Measurements from ENCODE around the gene CAPN7.
"Not testable (repeated sequence)": the region's sequence is repeated elsewhere in the genome, so short reads cannot be mapped to it uniquely, and the experiment has no call there.

The CAPN7 gene

GRCh38 chr3:15181511-15181910 is 24.5 kb upstream of the CAPN7 start:
- no peak overlapping the region for H3K27ac Mint-ChIP-seq
- no peak overlapping the region for H3K4me3 Mint-ChIP-seq
- H3K27me3 Mint-ChIP-seq, result peaks cover 18 to 31% of the 10 kb centered on the region in 2 donors
- no peaks in the 10 kb centered on the region for H3K9me3 Mint-ChIP-seq
- H3K4me1 Mint-ChIP-seq, result no peaks in the 10 kb centered on the region
- DNase-seq, result no peak
- H3K36me3 Mint-ChIP-seq, result no peaks in the 10 kb centered on the region
- no peak for ATAC-seq (replicated peaks)

DNA sequence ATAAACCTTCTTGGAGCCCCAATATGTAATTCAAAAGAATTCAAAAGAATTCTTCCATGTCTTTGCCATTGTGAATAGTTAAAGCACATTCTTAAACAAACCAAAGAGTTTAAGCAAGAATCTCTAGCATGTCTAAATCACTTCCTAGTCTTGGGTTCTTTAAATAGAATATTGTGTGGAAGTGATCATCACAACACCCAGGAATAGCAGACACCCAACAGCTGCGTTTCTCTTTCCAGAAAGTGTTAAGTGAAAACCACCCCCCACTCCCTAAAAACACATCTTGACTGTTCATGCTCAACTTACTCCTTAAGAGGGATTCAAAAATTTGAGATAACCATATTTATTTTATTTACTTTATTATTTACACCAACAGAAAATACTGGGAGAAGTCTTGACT is 24.1 kb upstream of the CAPN7 start:
- no peaks in the 10 kb centered on the region for H3K4me1 Mint-ChIP-seq

DNA sequence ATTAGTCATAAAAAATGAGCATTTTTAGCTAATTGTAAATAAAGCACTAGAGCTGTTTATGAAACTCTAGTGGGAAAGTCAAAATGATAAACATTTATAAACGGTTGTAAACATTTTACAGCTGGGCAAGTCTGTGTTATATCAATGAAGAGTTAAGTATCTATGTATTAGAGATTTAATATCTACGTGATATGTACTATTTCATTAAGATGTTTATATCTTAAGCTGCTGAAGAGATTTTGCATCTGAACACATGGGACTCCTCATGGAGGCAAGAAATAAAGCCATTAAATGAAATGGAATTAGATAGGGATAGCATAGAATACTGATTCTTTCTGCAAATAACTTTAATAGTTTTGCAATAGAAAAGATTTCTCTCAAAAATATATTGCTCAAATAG is 23.0 kb upstream of the CAPN7 start:
- no peaks in the 10 kb centered on the region for H3K4me1 Mint-ChIP-seq
- H3K27me3 Mint-ChIP-seq, result peaks cover 12 to 31% of the 10 kb centered on the region in 2 donors
- H3K36me3 Mint-ChIP-seq, result no peaks in the 10 kb centered on the region
- ATAC-seq (replicated peaks) (no peak), DNase-seq (no peak)
- H3K27ac Mint-ChIP-seq, result no peak overlapping the region
- H3K4me3 Mint-ChIP-seq, result no peak overlapping the region
- H3K9me3 Mint-ChIP-seq, result no peaks in the 10 kb centered on the region

More for the DNA sequence above, 24.1 kb upstream of the CAPN7 start:
- ATAC-seq (replicated peaks) (no peak), DNase-seq (no peak)
- Mint-ChIP-seq H3K27me3 (peaks cover 16 to 33% of the 10 kb centered on the region in 2 donors), H3K4me3 (no peak overlapping the region), H3K9me3 (no peaks in the 10 kb centered on the region), H3K27ac (no peak overlapping the region), H3K36me3 (no peaks in the 10 kb centered on the region)

GRCh38 chr3:15185404-15185803 is 20.6 kb upstream of the CAPN7 start:
- Mint-ChIP-seq H3K4me1 (no peaks in the 10 kb centered on the region), H3K27ac (peak overlapping the region; percentile 65), H3K9me3 (no peaks in the 10 kb centered on the region), H3K4me3 (no peak overlapping the region), H3K36me3 (no peaks in the 10 kb centered on the region), H3K27me3 (peaks cover 5 to 18% of the 10 kb centered on the region in 2 donors)
- no peak for ATAC-seq (replicated peaks)
- DNase-seq, result no peak

- Mint-ChIP-seq H3K36me3 (no peaks in the 10 kb centered on the region), H3K4me3 (no peak overlapping the region), H3K4me1 (no peaks in the 10 kb centered on the region), H3K27me3 (peaks cover 5 to 13% of the 10 kb centered on the region in 2 donors), H3K9me3 (no peaks in the 10 kb centered on the region), H3K27ac (peak overlapping the region; percentile 62)
- DNase-seq (no peak), ATAC-seq (replicated peaks) (no peak)
Observed at GRCh38 chr3:15186101-15186476, 20.0 kb upstream of the CAPN7 start.

DNA sequence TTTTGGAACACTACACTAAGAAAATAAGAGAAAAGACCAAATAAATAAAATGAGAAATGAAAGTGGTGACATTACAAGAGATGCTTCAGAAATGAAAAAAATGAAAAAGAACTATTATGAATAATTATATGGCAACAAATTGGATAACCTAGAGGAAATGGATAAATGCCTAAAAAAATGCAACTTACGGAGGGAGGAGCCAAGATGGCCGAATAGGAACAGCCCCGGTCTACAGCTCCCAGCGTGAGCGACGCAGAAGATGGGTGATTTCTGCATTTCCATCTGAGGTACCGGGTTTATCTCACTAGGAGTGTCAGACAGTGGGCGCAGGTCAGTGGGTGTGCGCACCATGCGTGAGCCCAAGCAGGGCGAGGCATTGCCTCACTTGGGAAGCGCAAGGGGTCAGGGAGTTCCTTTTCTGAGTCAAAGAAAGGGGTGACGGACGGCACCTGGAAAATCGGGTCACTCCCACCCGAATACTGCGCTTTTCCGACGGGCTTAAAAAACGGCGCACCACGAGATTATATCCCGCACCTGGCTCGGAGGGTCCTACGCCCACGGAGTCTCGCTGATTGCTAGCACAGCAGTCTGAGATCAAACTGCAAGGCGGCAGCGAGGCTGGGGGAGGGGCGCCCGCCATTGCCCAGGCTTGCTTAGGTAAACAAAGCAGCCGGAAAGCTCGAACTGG is 19.4 kb upstream of the CAPN7 start:
- H3K4me1 Mint-ChIP-seq; DNase-seq; H3K4me3 Mint-ChIP-seq; ATAC-seq (replicated peaks); H3K27me3 Mint-ChIP-seq; H3K36me3 Mint-ChIP-seq; H3K9me3 Mint-ChIP-seq: not testable (repeated sequence)
- H3K27ac Mint-ChIP-seq, result peak overlapping the region; percentile 62

- no peak for ATAC-seq (replicated peaks)
- no peak overlapping the region for H3K4me3 Mint-ChIP-seq
- H3K36me3 Mint-ChIP-seq, result no peaks in the 10 kb centered on the region
- H3K4me1 Mint-ChIP-seq, result peaks cover 0 to under 1% of the 10 kb centered on the region in 2 donors
- peaks cover 6 to 22% of the 10 kb centered on the region in 2 donors for H3K27me3 Mint-ChIP-seq
- no peak for DNase-seq
- H3K27ac Mint-ChIP-seq, result no peak overlapping the region
- peaks cover 0 to 1% of the 10 kb centered on the region in 2 donors for H3K9me3 Mint-ChIP-seq
Observed at GRCh38 chr3:15197340-15198029, 8.6 kb upstream of the CAPN7 start.

DNA sequence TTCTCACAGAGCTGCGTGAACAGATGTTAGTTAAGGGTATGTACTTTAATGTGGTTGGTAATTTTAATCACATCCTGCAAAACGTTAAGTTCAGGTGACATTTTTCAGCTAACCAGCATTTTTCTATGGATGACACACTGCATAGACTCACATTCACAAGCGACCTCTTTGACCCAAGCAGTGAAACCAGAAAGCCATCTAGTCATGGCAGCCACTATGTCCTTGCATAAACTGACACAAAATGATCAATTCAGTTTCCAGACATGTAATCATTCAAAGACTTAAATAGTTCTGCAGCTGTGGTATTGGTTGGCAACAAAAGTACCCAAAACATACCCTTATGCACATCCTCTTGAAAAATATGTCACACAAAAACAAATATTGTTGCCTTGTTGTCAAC is 7.4 kb upstream of the CAPN7 start:
- peaks cover 4 to 10% of the 10 kb centered on the region in 2 donors for H3K27me3 Mint-ChIP-seq
- H3K4me1 Mint-ChIP-seq, result peaks cover 4 to 12% of the 10 kb centered on the region in 2 donors
- H3K36me3 Mint-ChIP-seq, result no peaks in the 10 kb centered on the region

DNA sequence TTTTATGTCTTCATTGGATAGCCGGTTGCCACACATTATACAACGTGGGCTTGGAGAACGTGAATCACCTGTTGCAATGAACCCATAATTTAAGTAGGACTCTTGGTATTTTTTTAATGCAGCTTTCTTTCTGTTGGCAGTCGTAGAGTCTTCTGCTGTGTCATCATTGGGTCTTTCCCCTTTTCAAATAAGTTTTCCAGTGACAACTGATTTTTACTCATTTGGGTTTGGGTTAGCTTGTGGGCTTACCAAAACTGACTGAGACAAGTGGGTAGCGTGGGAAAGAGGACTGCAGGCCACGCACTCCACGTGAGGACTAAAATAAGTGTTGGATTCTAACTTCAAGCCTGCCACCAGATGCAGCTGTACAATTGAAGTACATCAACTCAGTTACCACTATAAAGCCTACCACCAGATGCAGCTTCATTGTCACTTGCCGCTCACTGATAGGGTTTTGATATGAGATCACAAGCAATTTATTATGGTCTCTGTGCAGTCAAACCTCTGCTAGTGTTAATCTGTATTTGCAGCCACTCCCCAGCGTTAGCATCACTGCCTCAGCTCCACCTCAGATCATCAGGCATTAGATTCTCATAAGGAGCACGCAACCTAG is 6.4 kb upstream of the CAPN7 start:
- H3K4me3 Mint-ChIP-seq, result no peak overlapping the region
- H3K27me3 Mint-ChIP-seq, result peaks cover 0 to under 1% of the 10 kb centered on the region in 2 donors
- ATAC-seq (replicated peaks) (no peak), DNase-seq (no peak)
- no peaks in the 10 kb centered on the region for H3K9me3 Mint-ChIP-seq
- H3K36me3 Mint-ChIP-seq, result no peaks in the 10 kb centered on the region
- H3K27ac Mint-ChIP-seq, result no peak overlapping the region
- H3K4me1 Mint-ChIP-seq, result peaks cover 4 to 12% of the 10 kb centered on the region in 2 donors

More for the DNA sequence above, 7.4 kb upstream of the CAPN7 start:
- Mint-ChIP-seq H3K4me3 (no peak overlapping the region), H3K27ac (no peak overlapping the region), H3K9me3 (no peaks in the 10 kb centered on the region)
- ATAC-seq (replicated peaks) (no peak), DNase-seq (no peak)

- H3K27me3 Mint-ChIP-seq, result no peaks in the 10 kb centered on the region
- no peak for ATAC-seq (replicated peaks)
- H3K4me3 Mint-ChIP-seq, result no peak overlapping the region
- H3K4me1 Mint-ChIP-seq, result peaks cover 12 to 29% of the 10 kb centered on the region in 2 donors
- no peak overlapping the region for H3K27ac Mint-ChIP-seq
- DNase-seq, result no peak
- H3K9me3 Mint-ChIP-seq, result no peaks in the 10 kb centered on the region
- H3K36me3 Mint-ChIP-seq, result no peaks in the 10 kb centered on the region
Observed at GRCh38 chr3:15204005-15204404, 2.0 kb upstream of the CAPN7 start.

DNA sequence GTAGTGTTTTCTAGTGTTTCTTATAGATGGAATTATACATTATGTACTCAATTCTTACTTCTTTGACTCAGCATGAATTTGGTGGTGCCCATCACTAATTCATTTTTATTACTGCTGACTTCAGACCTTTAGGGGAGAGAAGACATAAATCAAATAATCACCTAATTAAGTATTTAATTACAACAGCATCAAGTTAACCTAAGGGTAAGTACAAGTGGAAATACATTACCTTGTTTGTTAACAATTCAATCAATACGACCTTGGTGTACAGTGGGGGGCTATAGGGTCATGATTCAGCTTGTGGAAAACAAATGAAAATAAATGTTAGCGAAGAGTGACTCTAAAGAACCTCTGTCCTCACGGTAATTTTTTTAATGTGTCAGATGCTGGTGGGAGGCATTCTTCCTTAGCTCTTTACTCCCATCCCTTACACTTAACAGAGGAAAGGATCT is 538 bp upstream of the CAPN7 start:
- Mint-ChIP-seq H3K9me3 (no peaks in the 10 kb centered on the region), H3K36me3 (peaks cover 2% of the 10 kb centered on the region in 2 donors), H3K4me3 (peak overlapping the region; percentile 86 to 93), H3K27ac (peak overlapping the region; percentile 96), H3K27me3 (no peaks in the 10 kb centered on the region), H3K4me1 (peaks cover 14 to 29% of the 10 kb centered on the region in 2 donors)
- no peak for DNase-seq
- no peak for ATAC-seq (replicated peaks)

DNA sequence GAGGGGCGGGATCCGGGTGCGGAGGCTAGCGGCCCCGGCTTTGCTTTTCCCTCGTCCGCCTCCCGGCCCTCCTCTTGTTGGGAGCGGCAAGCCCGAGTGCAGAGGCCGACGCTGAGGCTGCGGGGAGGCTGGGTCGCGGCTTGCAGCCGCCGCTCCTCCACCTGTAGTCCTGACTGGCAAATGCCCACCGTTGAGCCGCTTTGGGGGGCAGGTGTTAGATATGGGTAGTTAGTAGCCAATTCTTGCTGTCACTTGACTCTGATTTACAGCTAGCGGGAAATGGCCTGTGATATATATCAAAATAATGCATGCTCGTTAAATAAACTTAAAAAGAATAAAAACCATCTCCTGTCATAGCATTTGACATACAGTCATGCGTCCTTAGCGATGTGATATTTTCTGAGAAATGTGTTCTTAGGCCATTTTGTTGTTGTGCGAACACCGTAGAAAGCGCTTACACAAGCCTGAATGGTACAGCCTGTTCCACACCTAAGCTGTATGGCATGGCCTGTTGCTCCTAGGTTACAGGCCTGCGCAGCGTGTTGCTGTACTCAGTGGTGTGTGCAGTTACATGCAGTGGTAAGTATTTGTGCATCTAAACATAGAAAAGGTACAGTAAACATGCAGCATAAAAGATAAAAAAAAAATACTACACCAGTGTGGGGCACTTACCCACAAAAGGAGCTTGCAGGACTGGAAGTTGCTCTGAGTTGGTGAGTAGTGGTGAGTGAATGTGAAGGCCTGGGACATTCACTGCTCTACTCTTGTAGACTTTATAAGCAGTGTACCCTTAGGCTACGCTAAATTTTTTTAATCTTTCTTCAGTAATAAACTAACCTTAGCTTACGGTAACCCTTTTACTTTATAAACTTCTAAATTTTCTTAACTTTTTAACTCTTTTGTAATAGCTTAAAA is 873 bp downstream of the CAPN7 start:
- DNase-seq, result no peak

DNA sequence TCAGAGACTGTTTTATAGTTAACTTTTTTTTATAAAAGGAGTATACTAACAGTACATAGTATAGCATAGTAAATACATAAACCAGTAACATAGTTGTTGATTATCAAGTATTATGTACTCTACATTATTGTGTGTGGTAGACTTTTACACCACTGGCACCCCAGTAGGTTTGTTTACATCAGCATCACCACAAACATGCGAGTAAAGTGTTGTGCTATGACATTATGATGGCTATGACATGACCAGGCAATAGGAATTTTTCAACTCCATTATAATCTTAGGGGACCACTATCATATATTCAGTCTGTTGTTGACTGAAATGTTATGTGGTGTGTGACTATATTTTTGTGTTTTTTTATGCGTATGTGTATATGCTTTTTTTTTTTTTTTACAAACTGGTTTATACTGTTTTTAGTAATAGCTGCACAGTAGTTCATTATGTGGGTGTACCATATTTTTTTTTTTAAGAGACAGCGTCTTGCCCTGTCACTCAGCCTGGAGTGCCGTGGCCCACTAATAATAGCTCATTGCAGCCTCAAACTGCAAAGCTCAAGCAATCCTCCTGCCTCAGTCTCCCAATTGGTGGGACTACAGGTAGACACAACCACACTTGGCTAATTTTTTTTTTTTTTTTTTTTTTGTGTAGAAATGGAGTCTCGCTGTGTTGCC is 1.9 kb downstream of the CAPN7 start:
- Mint-ChIP-seq H3K27me3 (no peaks in the 10 kb centered on the region), H3K4me1 (peaks cover 12 to 31% of the 10 kb centered on the region in 2 donors), H3K9me3 (no peaks in the 10 kb centered on the region), H3K4me3 (peak overlapping the region; percentile 30 to 66), H3K36me3 (peaks cover 11 to 13% of the 10 kb centered on the region in 2 donors), H3K27ac (no peak overlapping the region)
- no peak for DNase-seq
- no peak for ATAC-seq (replicated peaks)

More for the DNA sequence above, 873 bp downstream of the CAPN7 start:
- Mint-ChIP-seq H3K4me1 (peaks cover 14 to 30% of the 10 kb centered on the region in 2 donors), H3K27me3 (no peaks in the 10 kb centered on the region), H3K36me3 (peaks cover 5 to 9% of the 10 kb centered on the region in 2 donors), H3K9me3 (no peaks in the 10 kb centered on the region), H3K4me3 (peak overlapping the region; percentile 86 to 93), H3K27ac (peak overlapping the region; percentile 90)
- ATAC-seq (replicated peaks), result peak in 1 of 2 donors; percentile 22

Data from stimulated activated naive B cell treated with anti-CD40 and anti-IgM and Interleukin-4, amounts not matched to agents 10 μg/mL and 1 μg/mL and 100 μg/mL, for 72 hours (primary cell).